BLaER1 (cell line): ENCODE data around the gene SWSAP1.
"Not testable (repeated sequence)": the region's sequence is repeated elsewhere in the genome, so short reads cannot be mapped to it uniquely, and the experiment has no call there.

ENCODE experiments used
- H3K27ac ChIP-seq: shearing (Covaris generic); formaldehyde crosslinking; 2 replicates; pipeline ENCODE4 v1.8.1; 2022
- H3K27me3 ChIP-seq: shearing (Covaris generic); formaldehyde crosslinking; 2 replicates; pipeline ENCODE4 v1.8.1; 2022
- H3K36me3 ChIP-seq: shearing (Covaris generic); formaldehyde crosslinking; 2 replicates; pipeline ENCODE4 v1.8.1; 2022
- H3K4me1 ChIP-seq: shearing (Covaris generic); formaldehyde crosslinking; 2 replicates; pipeline ENCODE4 v1.8.1; 2022
- H3K4me2 ChIP-seq: shearing (Covaris generic); formaldehyde crosslinking; 2 replicates; pipeline ENCODE4 v1.8.1; 2022
- H3K4me3 ChIP-seq: shearing (Covaris generic); formaldehyde crosslinking; 2 replicates; pipeline ENCODE4 v1.8.1; 2022
- H3K9ac ChIP-seq: shearing (Covaris generic); formaldehyde crosslinking; 2 replicates; pipeline ENCODE4 v1.8.1; 2022
- H3K9me3 ChIP-seq: shearing (Covaris generic); formaldehyde crosslinking; 2 replicates; pipeline ENCODE4 v1.8.1; 2022
- H4K20me1 ChIP-seq: shearing (Covaris generic); formaldehyde crosslinking; 2 replicates; pipeline ENCODE4 v1.8.1; 2022
- Cebpa-rat ChIP-seq: shearing (Covaris generic); IDR thresholded peaks from 2 replicates; pipeline ENCODE4 v1.8.1; 2022

SWSAP1 gene

GRCh38 chr19:11374433-11375142 is at the start of gene SWSAP1:
Gene SWSAP1 (plus strand): TSS chr19:11374666. CDS start chr19:11374681, 15 bp downstream.
- peak within 1 kb of the TSS; percentile 93 for H3K9ac ChIP-seq
- no peaks in the 10 kb centered on the region for H3K9me3 ChIP-seq
- TF ChIP-seq Cebpa-rat = peak; percentile 61; the same call in 1 of the 2 replicates
- H3K4me3 ChIP-seq = peak within 1 kb of the TSS; percentile 72
- H3K4me1 ChIP-seq = peaks cover 49% of the 10 kb centered on the region
- H3K4me2 ChIP-seq = peak within 1 kb of the TSS; percentile 98
- H4K20me1 ChIP-seq = 0 out of 2 replicates have a peak, but pooled peaks cover 3% of the 10 kb centered on the region
- no peaks in the 10 kb centered on the region for H3K36me3 ChIP-seq
- H3K27me3 ChIP-seq = no peaks in the 10 kb centered on the region
- H3K27ac ChIP-seq = peak within 1 kb of the TSS; percentile 95

GRCh38 chr19:11324748-11325389 is 49.6 kb upstream of the SWSAP1 start:
- TF ChIP-seq Cebpa-rat = no peak
- Histone ChIP-seq H3K9me3 (no peaks in the 10 kb centered on the region), H3K9ac (peak overlapping the region; percentile 73), H3K27ac (peak overlapping the region; percentile 92), H3K4me1 (peaks cover 63% of the 10 kb centered on the region), H3K36me3 (peaks cover 33% of the 10 kb centered on the region), H3K4me2 (peak overlapping the region; percentile 94), H3K4me3 (peak overlapping the region; percentile 45; the same call in 1 of the 2 replicates), H4K20me1 (no peaks in the 10 kb centered on the region), H3K27me3 (no peaks in the 10 kb centered on the region)

- H3K4me3 ChIP-seq = no peak overlapping the region
- H4K20me1 ChIP-seq = no peaks in the 10 kb centered on the region
- peaks cover 33% of the 10 kb centered on the region for H3K36me3 ChIP-seq
- peaks cover 57% of the 10 kb centered on the region for H3K4me1 ChIP-seq
- TF ChIP-seq Cebpa-rat = no peak
- H3K4me2 ChIP-seq = peak overlapping the region; percentile 94; the same call in 1 of the 2 replicates
- no peak overlapping the region for H3K9ac ChIP-seq
- no peaks in the 10 kb centered on the region for H3K27me3 ChIP-seq
- H3K9me3 ChIP-seq = no peaks in the 10 kb centered on the region
- H3K27ac ChIP-seq = 0 out of 2 replicates have a peak overlapping the region, but pooled peaks have one; percentile 35
Measured at GRCh38 chr19:11325544-11325943, 48.9 kb upstream of the SWSAP1 start.

GRCh38 chr19:11330127-11330526 is 44.3 kb upstream of the SWSAP1 start:
- Histone ChIP-seq H3K9ac (no peak overlapping the region), H3K4me3 (no peak overlapping the region), H3K4me2 (no peak overlapping the region), H3K27me3 (no peaks in the 10 kb centered on the region), H3K9me3 (peaks cover 2% of the 10 kb centered on the region; the same call in 1 of the 2 replicates), H3K27ac (no peak overlapping the region), H3K4me1 (peaks cover 11% of the 10 kb centered on the region), H4K20me1 (no peaks in the 10 kb centered on the region), H3K36me3 (peaks cover 62% of the 10 kb centered on the region)
- no peak for TF ChIP-seq Cebpa-rat

GRCh38 chr19:11331502-11331901 is 43.0 kb upstream of the SWSAP1 start:
- TF ChIP-seq Cebpa-rat = no peak
- peaks cover 4% of the 10 kb centered on the region; the same call in 1 of the 2 replicates for H3K9me3 ChIP-seq
- 0 out of 2 replicates have a peak, but pooled peaks cover under 1% of the 10 kb centered on the region for H3K4me1 ChIP-seq
- H3K27ac ChIP-seq = no peak overlapping the region
- H3K4me2 ChIP-seq = no peak overlapping the region
- no peak overlapping the region for H3K4me3 ChIP-seq
- H3K27me3 ChIP-seq = no peaks in the 10 kb centered on the region
- no peak overlapping the region for H3K9ac ChIP-seq
- H4K20me1 ChIP-seq = no peaks in the 10 kb centered on the region
- H3K36me3 ChIP-seq = peaks cover 67% of the 10 kb centered on the region

GRCh38 chr19:11332822-11333221 is 41.6 kb upstream of the SWSAP1 start:
- H3K9ac ChIP-seq = no peak overlapping the region
- H3K4me2 ChIP-seq = no peak overlapping the region
- H3K27ac ChIP-seq = no peak overlapping the region
- peaks cover 59% of the 10 kb centered on the region for H3K36me3 ChIP-seq
- no peak overlapping the region for H3K4me3 ChIP-seq
- no peak for TF ChIP-seq Cebpa-rat
- H3K4me1 ChIP-seq = peaks cover 11% of the 10 kb centered on the region
- no peaks in the 10 kb centered on the region for H3K27me3 ChIP-seq
- peaks cover 4% of the 10 kb centered on the region; the same call in 1 of the 2 replicates for H3K9me3 ChIP-seq
- H4K20me1 ChIP-seq = no peaks in the 10 kb centered on the region

GRCh38 chr19:11333838-11334237 is 40.6 kb upstream of the SWSAP1 start:
- H3K36me3 ChIP-seq = peaks cover 50% of the 10 kb centered on the region
- H3K27me3 ChIP-seq, H3K4me3 ChIP-seq, H3K4me2 ChIP-seq, H3K9ac ChIP-seq, H3K9me3 ChIP-seq, H4K20me1 ChIP-seq, H3K27ac ChIP-seq: not testable (repeated sequence)
- H3K4me1 ChIP-seq = peaks cover 22% of the 10 kb centered on the region

- Histone ChIP-seq H3K36me3 (peaks cover 48% of the 10 kb centered on the region), H3K27me3 (no peaks in the 10 kb centered on the region), H3K9ac (no peak overlapping the region), H3K4me3 (no peak overlapping the region), H3K9me3 (peaks cover 4% of the 10 kb centered on the region; the same call in 1 of the 2 replicates), H3K4me1 (peaks cover 34% of the 10 kb centered on the region), H4K20me1 (peaks cover 6% of the 10 kb centered on the region; the same call in 1 of the 2 replicates), H3K27ac (no peak overlapping the region), H3K4me2 (no peak overlapping the region)
- no peak for TF ChIP-seq Cebpa-rat
Measured at GRCh38 chr19:11335449-11336146, 38.9 kb upstream of the SWSAP1 start.

- peak overlapping the region; percentile 95 for H3K4me2 ChIP-seq
- H4K20me1 ChIP-seq = peaks cover 6% of the 10 kb centered on the region; the same call in 1 of the 2 replicates
- H3K9me3 ChIP-seq = peaks cover 4% of the 10 kb centered on the region; the same call in 1 of the 2 replicates
- peaks cover 56% of the 10 kb centered on the region for H3K36me3 ChIP-seq
- H3K4me3 ChIP-seq = no peak overlapping the region
- no peaks in the 10 kb centered on the region for H3K27me3 ChIP-seq
- no peak overlapping the region for H3K9ac ChIP-seq
- no peak for TF ChIP-seq Cebpa-rat
- no peak overlapping the region for H3K27ac ChIP-seq
- peaks cover 34% of the 10 kb centered on the region for H3K4me1 ChIP-seq
Measured at GRCh38 chr19:11337080-11337479, 37.4 kb upstream of the SWSAP1 start.
